ENCODE measurements around the gene GRK5.
"Not testable (repeated sequence)": the region's sequence is repeated elsewhere in the genome, so short reads cannot be mapped to it uniquely, and the experiment has no call there.

Gene GRK5

GRCh38 chr10:119272736-119273135 lies 65.4 kb downstream of the GRK5 start:
- no peak for TF ChIP-seq CTCF (conservative IDR thresholded peaks at IDR 0.05; ENCODE audit: low read length)
- no peak overlapping the region for H3K4me3 ChIP-seq (ENCODE audit: low read length)
- DNase-seq (ENCODE audit: low read depth) = no peak

- no peak overlapping the region for H3K4me3 ChIP-seq (ENCODE audit: low read length)
- no peak for DNase-seq (ENCODE audit: low read depth)
- TF ChIP-seq CTCF (conservative IDR thresholded peaks at IDR 0.05; ENCODE audit: low read length) = no peak
These were observed 66.0 kb downstream of the GRK5 start for GRCh38 chr10:119273413-119273812.

- DNase-seq (ENCODE audit: low read depth) = no peak
- TF ChIP-seq CTCF (conservative IDR thresholded peaks at IDR 0.05; ENCODE audit: low read length) = no peak
- no peak overlapping the region for H3K4me3 ChIP-seq (ENCODE audit: low read length)
These were observed 67.2 kb downstream of the GRK5 start for GRCh38 chr10:119274519-119275045.

- no peak for TF ChIP-seq CTCF (conservative IDR thresholded peaks at IDR 0.05; ENCODE audit: low read length)
- no peak overlapping the region for H3K4me3 ChIP-seq (ENCODE audit: low read length)
- no peak for DNase-seq (ENCODE audit: low read depth)
These were observed 67.7 kb downstream of the GRK5 start for GRCh38 chr10:119275085-119275484.

- H3K4me3 ChIP-seq (ENCODE audit: low read length); DNase-seq (ENCODE audit: low read depth): not testable (repeated sequence)
These were observed 68.8 kb downstream of the GRK5 start for GRCh38 chr10:119276194-119276593.

- H3K4me3 ChIP-seq (ENCODE audit: low read length) = no peak overlapping the region
These were observed 70.8 kb downstream of the GRK5 start for GRCh38 chr10:119278126-119278709.

GRCh38 chr10:119279441-119279840 lies 72.1 kb downstream of the GRK5 start:
- TF ChIP-seq CTCF (conservative IDR thresholded peaks at IDR 0.05; ENCODE audit: low read length) = no peak
- no peak overlapping the region for H3K4me3 ChIP-seq (ENCODE audit: low read length)
- DNase-seq (ENCODE audit: low read depth) = no peak

More at GRCh38 chr10:119278126-119278709, 70.8 kb downstream of the GRK5 start:
- no peak for TF ChIP-seq CTCF (conservative IDR thresholded peaks at IDR 0.05; ENCODE audit: low read length)
- no peak for DNase-seq (ENCODE audit: low read depth)

All from AG10803 (cell line).